GM12878 (cell line): ENCODE data around the gene SPRED2. TPM values are rescaled to one million over a fixed set of nuclear protein-coding genes. Genes with fewer than 3 reads are reported as not detected.

Source experiments
- ATAC-seq: fragments of 200-7000 bp; cut with Tn5 transposase; 3 replicates; pipeline ENCODE4 v1.9.1; 2020; ENCODE audit warnings: mild to moderate bottlenecking, moderate library complexity
- BruUV-seq: library from RNA; stranded (reverse); fragments of 400-500 nt; replicated peaks from 2 replicates; lab custom pipeline; 2021; lab: Mats Ljungman, UMichigan
- CTCF ChIA-PET: fragments of 300-600 bp; sonication (Branson Sonifier 250); formaldehyde crosslinking; extraction: SDS; loops from one replicate; lab custom pipeline; 2021; ENCODE audit warnings: inconsistent platforms; lab: Yijun Ruan, JAX
- POLR2A ChIA-PET: fragments of 350-600 bp; formaldehyde crosslinking; extraction: SDS; loops from one replicate; lab custom pipeline; 2021; ENCODE audit warnings: inconsistent platforms; lab: Charles Lee
- RAD21 ChIA-PET: fragments of 300-600 bp; sonication (Branson Sonifier 250); formaldehyde crosslinking; loops from one replicate; lab custom pipeline; 2023; ENCODE audit warnings: antibody characterized with exemption; ENCODE audit not compliant: unreplicated experiment; lab: Charles Lee
- SMC1A ChIA-PET: fragments of 300-600 bp; sonication (Branson Sonifier 250); formaldehyde crosslinking; loops from one replicate; lab custom pipeline; 2023; ENCODE audit not compliant: unreplicated experiment, uncharacterized antibody; lab: Charles Lee
- DNase-seq: peaks from one replicate; pipeline ENCODE4 v3.0.0-alpha.2; 2011; ENCODE audit warnings: low read depth, low spot score
- FAIRE-seq: peaks from 3 replicates; lab custom pipeline; 2011; peaks lifted over from hg19 to GRCh38; lab: Jason Lieb, UNC
- H2AFZ ChIP-seq: 2 replicates; pipeline ENCODE4 v1.6.0; 2011; ENCODE audit warnings: low read depth, low read length, control low read depth; ENCODE audit not compliant: control insufficient read depth
- H3K27ac ChIP-seq: 2 replicates; pipeline ENCODE4 v1.5.1; 2011; ENCODE audit warnings: control low read depth; ENCODE audit not compliant: control insufficient read depth, insufficient read depth
- H3K27me3 ChIP-seq, 2 experiments: replicated peaks in 1 of 2; 2 replicates each; pipeline versions ENCODE4 v1.6.0 to v1.6.1; 2011; ENCODE audit warnings: low read length in 1 of 2; ENCODE audit not compliant: control insufficient read depth in 2 of 2, insufficient read depth in 2 of 2
- H3K36me3 ChIP-seq, 2 experiments: 2 replicates each; pipeline ENCODE4 v1.5.1; 2011; ENCODE audit warnings: low read length in 1 of 2; ENCODE audit not compliant: control insufficient read depth in 2 of 2, insufficient read depth in 2 of 2
- H3K4me1 ChIP-seq: 2 replicates; pipeline ENCODE4 v1.6.1; 2011; ENCODE audit warnings: mild to moderate bottlenecking, low read length, moderate library complexity, mixed read lengths; ENCODE audit not compliant: control insufficient read depth, insufficient read depth
- H3K4me2 ChIP-seq: 2 replicates; pipeline ENCODE4 v1.6.0; 2011; ENCODE audit warnings: control low read depth; ENCODE audit not compliant: control insufficient read depth, insufficient read depth
- H3K4me3 ChIP-seq: fragments of 200-600 bp; sonication (generic); 2 replicates; pipeline ENCODE4 v1.5.1; 2016
- H3K79me2 ChIP-seq: 2 replicates; pipeline ENCODE4 v1.6.0; 2011; ENCODE audit warnings: low read length; ENCODE audit not compliant: control insufficient read depth, insufficient read depth
- H3K9ac ChIP-seq: 2 replicates; pipeline ENCODE4 v1.8.0; 2011; ENCODE audit warnings: low read length, control low read depth, mixed read lengths; ENCODE audit not compliant: control insufficient read depth, insufficient read depth
- H3K9me3 ChIP-seq: replicated peaks from 3 replicates; pipeline ENCODE4 v1.5.1; 2011; ENCODE audit warnings: mild to moderate bottlenecking, low read length; ENCODE audit not compliant: control insufficient read depth, insufficient read depth
- H4K20me1 ChIP-seq: 2 replicates; pipeline ENCODE4 v1.6.0; 2011; ENCODE audit not compliant: control insufficient read depth, insufficient read depth
- EP300 ChIP-seq, 2 experiments: fragments of 150-350 bp in 1 of 2; IDR thresholded peaks; 2 replicates each; pipeline ENCODE4 v1.6.1; 2011 to 2012; ENCODE audit warnings: low read depth in 2 of 2, low read length in 2 of 2, borderline replicate concordance in 1 of 2, improper control_type of control experiment in 1 of 2, inconsistent platforms in 1 of 2; ENCODE audit not compliant: control insufficient read depth in 1 of 2
- IRF3 ChIP-seq: fragments of 450-650 bp; IDR thresholded peaks from 2 replicates; pipeline ENCODE4 v1.6.1; 2014; ENCODE audit warnings: mild to moderate bottlenecking
- SUPT20H ChIP-seq: IDR thresholded peaks from 2 replicates; pipeline ENCODE4 v1.6.1; 2011; ENCODE audit warnings: low read depth, mild to moderate bottlenecking, low read length, moderate library complexity, borderline replicate concordance; ENCODE audit not compliant: control insufficient read depth
- WGBS: methylation state at CpG from one replicate; pipeline ENCODE4 v1.1.6; 2016; ENCODE audit warnings: low lambda C conversion rate; ENCODE audit not compliant: insufficient replicate concordance, insufficient coverage; ENCODE audit errors: missing lambda C conversion rate; 5-methylcytosine and 5-hydroxymethylcytosine counted together
- in situ Hi-C: fragments of 300-500 bp; cut with MboI; formaldehyde crosslinking; loops from 9 replicates; pipeline ENCODE4 v1.14.3; 2018; ENCODE audit warnings: mixed read lengths
- intact Hi-C: fragments of 100-400 bp; cut with micrococcal nuclease; formaldehyde crosslinking; loops from one replicate; pipeline ENCODE4 v1.14.2; 2022; ENCODE audit not compliant: unreplicated experiment
- polyA plus RNA-seq, 11 experiments: library from polyadenylated mRNA; depleted of rRNA in 4 of 11; unstranded in 6 of 11; stranded (reverse) in 5 of 11; fragments of >200 nt; fragmentation: Nextera tagmentation in 4 of 11; fragmentation: Illumina TruSeq in 1 of 11; extraction: Ambion mirVana in 4 of 11; extraction: Trizol in 1 of 11; gene quantifications; 1 replicate in 1 of 11; 2 replicates in 10 of 11; pipeline versions ENCODE4 v1.2.1 to v1.2.3, GENCODE V29; 2011 to 2016; ENCODE audit warnings: inconsistent platforms in 2 of 11, missing spikeins in 2 of 11, low read depth in 1 of 11
- total RNA-seq, 4 experiments: library from RNA; depleted of rRNA in 3 of 4; stranded (reverse); fragments of >200 nt in 3 of 4; fragmentation: Illumina TruSeq in 1 of 4; extraction: Trizol in 1 of 4; gene quantifications; 2 replicates each; pipeline versions ENCODE4 v1.2.1 to v1.2.3, GENCODE V29; 2013 to 2021
- TF ChIP-seq, protein P1 (sequence below): IDR thresholded peaks from 2 replicates; pipeline ENCODE4 v1.6.1; 2012; ENCODE audit warnings: low read depth, low read length, improper control_type of control experiment
- TF ChIP-seq, protein P2 (sequence below): fragments of 450-650 bp; formaldehyde crosslinking; IDR thresholded peaks from 2 replicates; pipeline ENCODE4 v1.5.0; 2022; ENCODE audit warnings: mild to moderate bottlenecking, missing genetic modification characterization

Gene SPRED2
- total and polyA plus RNA-seq, 10 of the 15 experiments (the other 5 are each of a cell fraction or from before 2014, with no cell fraction given): 3.0 to 23.9 (median 9.7) TPM

GRCh38 chr2:65263262-65263661 is 169.1 kb downstream of the SPRED2 start:
- DNase-seq (no peak), FAIRE-seq (no peak), ATAC-seq (no peak)
- no peaks in the 10 kb centered on the region for H3K4me1 ChIP-seq
- H3K4me3 ChIP-seq: no peak overlapping the region
- no peaks in the 10 kb centered on the region for H4K20me1 ChIP-seq
- ChIA-PET SMC1A (interaction anchor here (0.6 to 1.6 kb wide), 10 partner anchors 15 to 310 kb away, joined by 3 to 4 read pairs (median 3); no protein-coding TSS in a partner anchor), CTCF (interaction anchor here (0.9 to 3.8 kb wide), 6 partner anchors 13 to 310 kb away, joined by 3 to 26 read pairs (median 6); no protein-coding TSS in a partner anchor), POLR2A (interaction anchor here (0.7 kb wide), 1 partner anchor 189 kb away, joined by 3 read pairs; no protein-coding TSS in a partner anchor)
- WGBS: 94% methylated on average over 1 of the region's 1 CpG
- no TSS peak for BruUV-seq
- no peak overlapping the region for H2AFZ ChIP-seq
- H3K27ac ChIP-seq: no peak overlapping the region
- H3K36me3 ChIP-seq: peaks cover 8 to 33% of the 10 kb centered on the region in 2 experiments
- no peak overlapping the region for H3K4me2 ChIP-seq
- intact Hi-C loops: no loop called here
- TF ChIP-seq, protein P1, sequence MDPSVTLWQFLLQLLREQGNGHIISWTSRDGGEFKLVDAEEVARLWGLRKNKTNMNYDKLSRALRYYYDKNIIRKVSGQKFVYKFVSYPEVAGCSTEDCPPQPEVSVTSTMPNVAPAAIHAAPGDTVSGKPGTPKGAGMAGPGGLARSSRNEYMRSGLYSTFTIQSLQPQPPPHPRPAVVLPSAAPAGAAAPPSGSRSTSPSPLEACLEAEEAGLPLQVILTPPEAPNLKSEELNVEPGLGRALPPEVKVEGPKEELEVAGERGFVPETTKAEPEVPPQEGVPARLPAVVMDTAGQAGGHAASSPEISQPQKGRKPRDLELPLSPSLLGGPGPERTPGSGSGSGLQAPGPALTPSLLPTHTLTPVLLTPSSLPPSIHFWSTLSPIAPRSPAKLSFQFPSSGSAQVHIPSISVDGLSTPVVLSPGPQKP: no peak
- TF ChIP-seq EP300 (IDR thresholded peaks at IDR 0.05; ENCODE audit: borderline replicate concordance in 1 of 2, control insufficient read depth in 1 of 2, low read depth in 2 of 2, low read length in 2 of 2): no peak
- TF ChIP-seq IRF3: no peak
- no peak for TF ChIP-seq SUPT20H
- TF ChIP-seq, protein P2, sequence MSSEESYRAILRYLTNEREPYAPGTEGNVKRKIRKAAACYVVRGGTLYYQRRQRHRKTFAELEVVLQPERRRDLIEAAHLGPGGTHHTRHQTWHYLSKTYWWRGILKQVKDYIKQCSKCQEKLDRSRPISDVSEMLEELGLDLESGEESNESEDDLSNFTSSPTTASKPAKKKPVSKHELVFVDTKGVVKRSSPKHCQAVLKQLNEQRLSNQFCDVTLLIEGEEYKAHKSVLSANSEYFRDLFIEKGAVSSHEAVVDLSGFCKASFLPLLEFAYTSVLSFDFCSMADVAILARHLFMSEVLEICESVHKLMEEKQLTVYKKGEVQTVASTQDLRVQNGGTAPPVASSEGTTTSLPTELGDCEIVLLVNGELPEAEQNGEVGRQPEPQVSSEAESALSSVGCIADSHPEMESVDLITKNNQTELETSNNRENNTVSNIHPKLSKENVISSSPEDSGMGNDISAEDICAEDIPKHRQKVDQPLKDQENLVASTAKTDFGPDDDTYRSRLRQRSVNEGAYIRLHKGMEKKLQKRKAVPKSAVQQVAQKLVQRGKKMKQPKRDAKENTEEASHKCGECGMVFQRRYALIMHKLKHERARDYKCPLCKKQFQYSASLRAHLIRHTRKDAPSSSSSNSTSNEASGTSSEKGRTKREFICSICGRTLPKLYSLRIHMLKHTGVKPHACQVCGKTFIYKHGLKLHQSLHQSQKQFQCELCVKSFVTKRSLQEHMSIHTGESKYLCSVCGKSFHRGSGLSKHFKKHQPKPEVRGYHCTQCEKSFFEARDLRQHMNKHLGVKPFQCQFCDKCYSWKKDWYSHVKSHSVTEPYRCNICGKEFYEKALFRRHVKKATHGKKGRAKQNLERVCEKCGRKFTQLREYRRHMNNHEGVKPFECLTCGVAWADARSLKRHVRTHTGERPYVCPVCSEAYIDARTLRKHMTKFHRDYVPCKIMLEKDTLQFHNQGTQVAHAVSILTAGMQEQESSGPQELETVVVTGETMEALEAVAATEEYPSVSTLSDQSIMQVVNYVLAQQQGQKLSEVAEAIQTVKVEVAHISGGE: no peak
- TF ChIP-seq, all 136 proteins: peak for 0
- H3K79me2 ChIP-seq: no peaks in the 10 kb centered on the region; the same call in 1 of the 2 replicates
- no peaks in the 10 kb centered on the region for H3K27me3 ChIP-seq
- H3K9ac ChIP-seq: no peak overlapping the region
- in situ Hi-C loops: no loop called here
- RAD21 ChIA-PET: interaction anchor here (0.6 to 1.8 kb wide), 8 partner anchors 12 to 311 kb away, joined by 3 to 9 read pairs (median 4); no protein-coding TSS in a partner anchor
- no peaks in the 10 kb centered on the region for H3K9me3 ChIP-seq
